IMR-90 (cell line): ENCODE measurements around the gene COX4I1. TPM values are rescaled to one million over a fixed set of nuclear protein-coding genes. Genes with fewer than 3 reads are reported as not detected.

ENCODE experiments used
- ATAC-seq: fragments of 200-7000 bp; cut with Tn5 transposase; 2 replicates; pipeline ENCODE4 v1.9.1; 2020; ENCODE audit warnings: low read depth, mild to moderate bottlenecking, moderate library complexity
- BruUV-seq: library from RNA; stranded (reverse); fragments of 400-500 nt; replicated peaks from 2 replicates; lab custom pipeline; 2021; lab: Mats Ljungman, UMichigan
- CTCF ChIA-PET: fragments of 300-600 bp; formaldehyde crosslinking; extraction: SDS; loops from one replicate; lab custom pipeline; 2021; ENCODE audit warnings: antibody characterized with exemption; lab: Yijun Ruan, JAX
- POLR2A ChIA-PET: fragments of 300-600 bp; sonication (Branson Sonifier 250); formaldehyde crosslinking; loops from one replicate; lab custom pipeline; 2022; ENCODE audit warnings: antibody characterized with exemption; ENCODE audit not compliant: unreplicated experiment; lab: Charles Lee
- DNase-seq: peaks from one replicate; pipeline ENCODE4 v3.0.0; 2013
- H2AFZ ChIP-seq: replicated peaks from 2 replicates; pipeline ENCODE3; 2013; ENCODE audit warnings: low read length, mild to moderate bottlenecking; ENCODE audit not compliant: poor library complexity
- H2AK5ac ChIP-seq: 2 replicates; pipeline ENCODE4 v1.6.1; 2013; ENCODE audit warnings: low read depth, low read length, inconsistent platforms
- H2AK9ac ChIP-seq: replicated peaks from 2 replicates; pipeline ENCODE3; 2013; ENCODE audit warnings: mild to moderate bottlenecking, low read depth, low read length, moderate library complexity; ENCODE audit not compliant: poor library complexity
- H2BK120ac ChIP-seq: 2 replicates; pipeline ENCODE4 v1.6.1; 2013; ENCODE audit warnings: low read depth, low read length, inconsistent platforms
- H2BK15ac ChIP-seq: 3 replicates; pipeline ENCODE4 v1.6.1; 2013; ENCODE audit warnings: low read depth, low read length, inconsistent platforms
- H2BK20ac ChIP-seq: 2 replicates; pipeline ENCODE4 v1.6.1; 2013; ENCODE audit warnings: low read depth, mild to moderate bottlenecking, inconsistent platforms, low read length, moderate library complexity
- H2BK5ac ChIP-seq: 2 replicates; pipeline ENCODE4 v1.6.1; 2013; ENCODE audit warnings: mild to moderate bottlenecking, low read depth, low read length, inconsistent platforms; ENCODE audit not compliant: poor library complexity, severe bottlenecking
- H3K14ac ChIP-seq: replicated peaks from 2 replicates; pipeline ENCODE4 v1.6.1; 2013; ENCODE audit warnings: low read depth, low read length, inconsistent platforms
- H3K18ac ChIP-seq: 2 replicates; pipeline ENCODE4 v1.6.1; 2013; ENCODE audit warnings: low read depth, low read length, control low read depth
- H3K23ac ChIP-seq: 2 replicates; pipeline ENCODE4 v1.6.1; 2013; ENCODE audit warnings: low read depth, low read length, inconsistent platforms
- H3K27ac ChIP-seq: 2 replicates; pipeline ENCODE4 v1.5.1; 2013; ENCODE audit warnings: mild to moderate bottlenecking, control low read depth, low read length; ENCODE audit not compliant: insufficient read depth
- H3K27me3 ChIP-seq: 2 replicates; pipeline ENCODE4 v1.6.1; 2013; ENCODE audit warnings: low read length; ENCODE audit not compliant: control insufficient read depth, insufficient read depth
- H3K36me3 ChIP-seq: 2 replicates; pipeline ENCODE4 v1.6.1; 2013; ENCODE audit warnings: low read length, mixed read lengths; ENCODE audit not compliant: control insufficient read depth, insufficient read depth
- H3K4ac ChIP-seq: 2 replicates; pipeline ENCODE4 v1.6.1; 2013; ENCODE audit warnings: low read depth, low read length, inconsistent platforms
- H3K4me1 ChIP-seq: 2 replicates; pipeline ENCODE4 v1.6.1; 2013; ENCODE audit warnings: low read length, mixed read lengths; ENCODE audit not compliant: control insufficient read depth, insufficient read depth
- H3K4me2 ChIP-seq: 2 replicates; pipeline ENCODE4 v1.6.1; 2013; ENCODE audit warnings: low read depth, mild to moderate bottlenecking, control low read depth, low read length, moderate library complexity
- H3K4me3 ChIP-seq: 2 replicates; pipeline ENCODE4 v1.5.1; 2013; ENCODE audit warnings: low read depth, mild to moderate bottlenecking, control low read depth, low read length, moderate library complexity; ENCODE audit not compliant: insufficient read depth
- H3K56ac ChIP-seq: 2 replicates; pipeline ENCODE4 v1.6.1; 2013; ENCODE audit warnings: low read length, inconsistent platforms; ENCODE audit not compliant: insufficient read depth; ENCODE audit errors: extremely low read depth
- H3K79me1 ChIP-seq, 2 experiments: 2 replicates each; pipeline ENCODE4 v1.6.1; 2013; ENCODE audit warnings: low read length in 2 of 2, inconsistent platforms in 1 of 2, low read depth in 1 of 2
- H3K9ac ChIP-seq: 2 replicates; pipeline ENCODE4 v1.6.1; 2013; ENCODE audit warnings: low read depth, low read length, control low read depth
- H3K9me1 ChIP-seq: 2 replicates; pipeline ENCODE4 v1.6.1; 2013; ENCODE audit warnings: low read length, inconsistent platforms; ENCODE audit not compliant: insufficient read depth
- H3K9me3 ChIP-seq: 2 replicates; pipeline ENCODE4 v1.6.1; 2013; ENCODE audit warnings: low read length; ENCODE audit not compliant: control insufficient read depth, insufficient read depth
- H4K20me1 ChIP-seq: 2 replicates; pipeline ENCODE4 v1.6.1; 2013; ENCODE audit warnings: low read length, inconsistent platforms; ENCODE audit not compliant: insufficient read depth
- H4K5ac ChIP-seq: 2 replicates; pipeline ENCODE4 v1.6.1; 2013; ENCODE audit warnings: mild to moderate bottlenecking, low read depth, low read length, control low read depth
- H4K8ac ChIP-seq, 2 experiments: 2 replicates each; pipeline ENCODE4 v1.6.1; 2013; ENCODE audit warnings: low read depth in 2 of 2, low read length in 2 of 2, control low read depth in 1 of 2, inconsistent platforms in 1 of 2
- H4K91ac ChIP-seq: 2 replicates; pipeline ENCODE4 v1.6.1; 2013; ENCODE audit warnings: low read depth, low read length, inconsistent platforms; ENCODE audit not compliant: insufficient read depth
- BHLHE40 ChIP-seq: fragments of 150-350 bp; IDR thresholded peaks from 2 replicates; pipeline ENCODE4 v1.6.1; 2016; ENCODE audit warnings: mild to moderate bottlenecking, low read depth, low read length
- FOS ChIP-seq: fragments of 150-350 bp; IDR thresholded peaks from 2 replicates; pipeline ENCODE4 v1.6.1; 2016; ENCODE audit warnings: low read depth, low read length
- RAD21 ChIP-seq: IDR thresholded peaks from 2 replicates; pipeline ENCODE4 v1.6.1; 2012; ENCODE audit warnings: low read length, improper control_type of control experiment
- whole genome bisulfite sequencing, 2 experiments: methylation state at CpG; one replicate each; pipeline versions ENCODE4 v1.1.5 to v1.1.7; 2013; ENCODE audit warnings: missing lambda C conversion rate in 2 of 2; ENCODE audit not compliant: insufficient read length in 1 of 2; ENCODE audit errors: extremely low coverage in 2 of 2; 5-methylcytosine and 5-hydroxymethylcytosine counted together
- dilution Hi-C: fragments of 300-500 bp; cut with HindIII; formaldehyde crosslinking; loops from one replicate; pipeline ENCODE4 v1.14.3; 2018; ENCODE audit warnings: low sequenced_read_pairs; ENCODE audit not compliant: unreplicated experiment
- in situ Hi-C: fragments of 300-500 bp; cut with MboI; formaldehyde crosslinking; loops from 3 replicates; pipeline ENCODE4 v1.14.3; 2019; ENCODE audit warnings: low sequenced_read_pairs, inconsistent platforms, mixed read lengths
- intact Hi-C: fragments of 100-400 bp; cut with micrococcal nuclease; formaldehyde crosslinking; loops from 2 replicates; pipeline ENCODE4 v1.10.0; 2022
- polyA plus RNA-seq, 3 experiments: library from polyadenylated mRNA; depleted of rRNA; stranded (reverse); fragments of >200 nt; gene quantifications; 2 replicates each; pipeline ENCODE4 v1.2.3, GENCODE V29; 2012; ENCODE audit warnings: low replicate concordance in 1 of 3
- total RNA-seq: library from RNA; depleted of rRNA; stranded (reverse); fragments of >200 nt; gene quantifications from 2 replicates; pipeline ENCODE4 v1.2.3, GENCODE V29; 2012

Gene COX4I1
- total and polyA plus RNA-seq, 2 of the 4 experiments (the other 2 are of a cell fraction), result 397 to 700 TPM

DNA sequence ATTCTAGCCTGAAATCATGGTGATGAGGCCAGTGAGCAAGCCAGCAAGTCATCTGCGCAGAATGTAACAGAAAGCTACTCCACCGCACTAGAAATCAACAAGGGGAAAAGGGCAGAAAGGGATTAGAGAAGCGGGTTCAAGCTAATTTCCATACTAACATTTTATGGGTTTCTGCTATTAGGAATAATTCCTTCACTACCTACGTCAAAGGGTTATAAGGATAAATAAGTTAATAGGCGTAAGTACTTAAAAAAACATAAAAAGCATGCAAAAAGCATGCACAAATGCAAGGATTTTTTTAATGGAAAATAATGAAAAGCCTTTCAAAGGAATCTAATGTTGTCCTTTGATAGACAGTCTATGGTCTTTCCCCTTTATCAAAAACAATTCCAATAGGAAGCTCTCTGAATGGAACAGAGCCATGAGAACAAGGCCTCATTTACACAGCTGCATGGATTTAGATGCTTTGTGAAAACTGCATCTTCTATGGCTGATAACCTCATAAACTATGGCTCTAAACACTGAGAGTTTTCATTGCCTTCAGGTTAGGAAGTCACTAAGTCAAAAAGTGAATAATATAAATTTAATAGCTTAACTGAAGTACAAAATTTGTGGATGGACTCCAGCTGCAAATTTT, 5.7 kb upstream of the COX4I1 start:
- in situ Hi-C loops (no loop called here), intact Hi-C loops (no loop called here), dilution Hi-C loops (no loop called here)
- Histone ChIP-seq H3K79me1 (peaks cover 50 to 84% of the 10 kb centered on the region in 2 experiments), H3K36me3 (peaks cover 38% of the 10 kb centered on the region), H2AK5ac (no peak overlapping the region), H3K4me3 (no peak overlapping the region), H4K91ac (no peak overlapping the region), H3K4me1 (no peaks in the 10 kb centered on the region; the same call in 1 of the 2 replicates), H4K8ac (no peak overlapping the region), H4K5ac (no peak overlapping the region), H3K27ac (no peak overlapping the region), H3K56ac (no peak overlapping the region), H3K27me3 (no peaks in the 10 kb centered on the region), H3K23ac (no peak overlapping the region; the same call in 1 of the 2 replicates), H3K4me2 (no peak overlapping the region), H2BK20ac (no peak overlapping the region), H2AFZ (no peak overlapping the region), H2AK9ac (no peak overlapping the region), H3K9me1 (peaks cover 16% of the 10 kb centered on the region; the same call in 1 of the 2 replicates), H3K18ac (no peak overlapping the region), H3K9ac (no peak overlapping the region), H3K9me3 (no peaks in the 10 kb centered on the region), H3K14ac (no peak overlapping the region), H3K4ac (no peak overlapping the region), H2BK120ac (no peak overlapping the region), H4K20me1 (peaks cover 82% of the 10 kb centered on the region), H2BK5ac (no peak overlapping the region), H2BK15ac (no peak overlapping the region)
- no CpG with 5 or more reads among the region's 5 CpGs for WGBS, 2 experiments
- no peak for TF ChIP-seq FOS
- TF ChIP-seq RAD21, result no peak
- TF ChIP-seq BHLHE40, result no peak
- CTCF ChIA-PET, result no interaction called here
- no peak for ATAC-seq
- POLR2A ChIA-PET, result no interaction called here
- BruUV-seq, result no TSS peak
- no peak for DNase-seq
